ENCODE data around the gene DCXR. TPM values are rescaled to one million over a fixed set of nuclear protein-coding genes. Genes with fewer than 3 reads are reported as not detected.

Gene DCXR
- total RNA-seq, 1 donor, result 40.6 TPM

DNA sequence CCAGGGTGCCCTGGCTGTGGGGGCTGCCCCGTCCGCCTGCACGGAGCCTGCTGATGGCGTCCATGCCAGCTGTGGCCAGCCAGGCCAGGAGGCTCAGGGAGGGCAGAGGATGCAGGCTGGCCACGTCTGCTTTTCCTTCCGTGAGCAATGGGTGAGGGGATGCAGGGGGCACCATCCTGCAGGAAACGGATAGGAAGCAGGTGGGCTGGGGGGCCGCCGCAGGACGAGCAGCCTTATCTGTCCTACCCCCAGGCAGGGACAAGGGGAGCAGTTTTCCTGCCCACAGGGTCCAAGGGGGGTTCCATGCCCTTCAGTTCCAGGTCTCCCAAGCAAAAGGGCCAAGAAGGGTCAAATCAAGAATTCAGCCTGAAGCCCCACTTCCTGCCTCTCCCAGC lies 21.4 kb upstream of the DCXR start:
- DNase-seq (ENCODE audit: low read depth), result no peak
- TF ChIP-seq, protein P1, sequence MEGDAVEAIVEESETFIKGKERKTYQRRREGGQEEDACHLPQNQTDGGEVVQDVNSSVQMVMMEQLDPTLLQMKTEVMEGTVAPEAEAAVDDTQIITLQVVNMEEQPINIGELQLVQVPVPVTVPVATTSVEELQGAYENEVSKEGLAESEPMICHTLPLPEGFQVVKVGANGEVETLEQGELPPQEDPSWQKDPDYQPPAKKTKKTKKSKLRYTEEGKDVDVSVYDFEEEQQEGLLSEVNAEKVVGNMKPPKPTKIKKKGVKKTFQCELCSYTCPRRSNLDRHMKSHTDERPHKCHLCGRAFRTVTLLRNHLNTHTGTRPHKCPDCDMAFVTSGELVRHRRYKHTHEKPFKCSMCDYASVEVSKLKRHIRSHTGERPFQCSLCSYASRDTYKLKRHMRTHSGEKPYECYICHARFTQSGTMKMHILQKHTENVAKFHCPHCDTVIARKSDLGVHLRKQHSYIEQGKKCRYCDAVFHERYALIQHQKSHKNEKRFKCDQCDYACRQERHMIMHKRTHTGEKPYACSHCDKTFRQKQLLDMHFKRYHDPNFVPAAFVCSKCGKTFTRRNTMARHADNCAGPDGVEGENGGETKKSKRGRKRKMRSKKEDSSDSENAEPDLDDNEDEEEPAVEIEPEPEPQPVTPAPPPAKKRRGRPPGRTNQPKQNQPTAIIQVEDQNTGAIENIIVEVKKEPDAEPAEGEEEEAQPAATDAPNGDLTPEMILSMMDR (IDR thresholded peaks at IDR 0.05; ENCODE audit: insufficient read depth, low read depth, low read length), result no peak
- H3K4me3 ChIP-seq (ENCODE audit: low read depth, low read length), result no peak overlapping the region

DNA sequence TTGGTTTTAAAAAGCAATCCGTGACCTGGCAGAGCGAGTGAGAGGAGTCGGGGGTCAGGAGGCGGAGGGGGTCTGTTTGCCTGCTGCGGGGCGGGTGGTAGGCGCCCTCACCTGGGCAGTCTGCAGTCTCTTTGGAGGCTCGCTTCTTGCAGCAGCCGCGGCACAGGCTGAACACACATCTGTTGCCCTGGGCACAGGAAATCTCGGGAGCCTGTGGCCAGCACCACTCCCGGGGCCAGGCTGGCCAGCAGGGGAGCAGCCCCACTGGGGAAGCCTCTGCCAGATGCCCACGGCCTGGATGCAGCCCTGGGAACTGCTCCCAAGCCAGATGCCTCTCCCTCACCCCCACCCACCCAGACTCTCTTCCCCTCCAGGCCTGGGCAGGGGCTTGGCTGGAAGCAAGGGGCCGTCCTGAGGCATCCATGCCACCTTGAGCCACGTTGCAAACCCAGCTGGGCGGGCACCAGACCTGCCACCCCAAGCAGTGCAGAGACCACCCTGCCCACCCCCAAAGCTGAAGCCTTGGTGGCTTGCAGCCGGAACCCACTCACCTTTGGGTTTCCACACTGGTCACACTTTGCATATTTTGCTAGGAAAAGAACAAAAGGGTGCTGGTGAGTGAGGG lies 20.8 kb upstream of the DCXR start:
- no peak overlapping the region for H3K4me3 ChIP-seq (ENCODE audit: low read depth, low read length)
- DNase-seq (ENCODE audit: low read depth), result no peak
- TF ChIP-seq, protein P1 (IDR thresholded peaks at IDR 0.05; ENCODE audit: insufficient read depth, low read depth, low read length), result no peak

DNA sequence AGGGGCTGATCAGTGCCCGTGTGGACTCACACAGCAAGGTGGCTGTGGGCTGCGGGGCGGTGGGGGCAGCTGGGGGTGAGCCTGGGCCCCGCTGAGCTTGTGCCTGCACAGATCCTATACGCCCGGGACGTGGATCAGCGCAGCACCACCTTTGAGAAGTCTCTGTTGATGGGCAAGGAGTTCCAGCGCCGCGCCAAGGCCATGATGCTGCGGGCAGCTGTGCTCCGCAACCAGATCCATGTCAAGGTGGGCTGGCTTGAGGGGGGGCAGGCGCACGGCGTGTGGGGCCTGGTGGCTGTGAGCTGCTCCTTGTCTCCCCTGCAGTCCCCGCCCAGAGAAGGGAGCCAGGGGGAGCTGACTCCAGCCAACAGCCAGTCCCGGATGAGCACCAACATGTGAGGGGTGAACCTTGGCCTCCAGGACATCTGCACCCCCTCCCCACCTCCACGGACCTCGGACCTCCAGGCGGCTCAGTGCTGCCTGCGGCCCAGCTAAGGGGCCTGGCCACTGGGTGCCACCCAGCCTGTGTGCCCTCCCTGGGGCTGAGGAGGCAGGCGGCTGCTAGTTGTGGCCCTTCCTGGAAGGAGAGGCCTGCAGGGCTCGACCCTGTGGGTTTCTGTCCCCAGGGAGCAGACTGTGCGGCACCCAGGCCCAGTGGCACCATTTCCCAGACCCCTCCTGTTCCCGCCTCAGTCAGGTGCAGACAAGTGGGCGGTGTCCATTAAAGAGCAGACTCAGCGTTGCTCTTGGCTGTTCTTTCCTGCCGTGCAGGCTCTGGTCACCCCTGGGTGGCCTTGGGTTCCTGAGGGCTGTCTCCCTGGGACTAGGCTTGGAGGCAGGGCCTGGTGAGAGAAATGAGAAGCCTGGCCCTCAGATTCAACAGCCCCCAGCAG lies 19.5 kb upstream of the DCXR start:
- no peak overlapping the region for H3K4me3 ChIP-seq (ENCODE audit: low read depth, low read length)
- no peak for DNase-seq (ENCODE audit: low read depth)
- TF ChIP-seq, protein P1 (IDR thresholded peaks at IDR 0.05; ENCODE audit: insufficient read depth, low read depth, low read length), result no peak

DNA sequence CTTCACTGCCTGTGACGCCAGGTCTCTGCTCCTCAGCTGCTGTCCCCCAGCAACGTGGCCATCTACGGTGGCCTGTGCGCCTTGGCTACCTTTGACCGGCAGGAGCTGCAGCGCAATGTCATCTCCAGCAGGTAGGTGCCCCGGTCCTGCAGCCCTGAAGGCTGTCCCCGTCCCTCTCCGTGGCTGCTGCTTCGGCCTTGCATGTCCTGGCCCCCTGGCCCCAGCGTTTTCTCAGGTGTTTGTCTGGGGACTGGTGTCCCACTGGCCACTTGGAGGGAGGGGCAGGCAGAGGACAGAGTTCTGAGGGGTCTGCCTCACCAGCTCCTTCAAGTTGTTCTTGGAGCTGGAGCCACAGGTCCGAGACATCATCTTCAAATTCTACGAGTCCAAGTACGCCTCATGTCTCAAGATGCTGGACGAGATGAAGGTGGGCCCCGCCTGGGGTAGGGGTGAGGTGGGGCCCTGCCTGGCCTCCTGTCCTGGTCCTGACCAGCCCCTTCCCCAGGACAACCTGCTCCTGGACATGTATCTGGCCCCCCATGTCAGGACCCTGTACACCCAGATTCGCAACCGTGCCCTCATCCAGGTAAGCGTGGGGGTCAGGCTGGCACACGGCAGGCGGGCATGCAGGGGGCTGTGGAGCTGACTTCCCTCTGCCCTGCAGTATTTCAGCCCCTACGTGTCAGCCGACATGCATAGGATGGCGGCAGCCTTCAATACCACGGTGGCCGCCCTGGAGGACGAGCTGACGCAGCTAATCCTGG lies 18.6 kb upstream of the DCXR start:
- H3K4me3 ChIP-seq (ENCODE audit: low read depth, low read length), result no peak overlapping the region
- no peak for DNase-seq (ENCODE audit: low read depth)
- TF ChIP-seq, protein P1 (IDR thresholded peaks at IDR 0.05; ENCODE audit: insufficient read depth, low read depth, low read length), result no peak

DNA sequence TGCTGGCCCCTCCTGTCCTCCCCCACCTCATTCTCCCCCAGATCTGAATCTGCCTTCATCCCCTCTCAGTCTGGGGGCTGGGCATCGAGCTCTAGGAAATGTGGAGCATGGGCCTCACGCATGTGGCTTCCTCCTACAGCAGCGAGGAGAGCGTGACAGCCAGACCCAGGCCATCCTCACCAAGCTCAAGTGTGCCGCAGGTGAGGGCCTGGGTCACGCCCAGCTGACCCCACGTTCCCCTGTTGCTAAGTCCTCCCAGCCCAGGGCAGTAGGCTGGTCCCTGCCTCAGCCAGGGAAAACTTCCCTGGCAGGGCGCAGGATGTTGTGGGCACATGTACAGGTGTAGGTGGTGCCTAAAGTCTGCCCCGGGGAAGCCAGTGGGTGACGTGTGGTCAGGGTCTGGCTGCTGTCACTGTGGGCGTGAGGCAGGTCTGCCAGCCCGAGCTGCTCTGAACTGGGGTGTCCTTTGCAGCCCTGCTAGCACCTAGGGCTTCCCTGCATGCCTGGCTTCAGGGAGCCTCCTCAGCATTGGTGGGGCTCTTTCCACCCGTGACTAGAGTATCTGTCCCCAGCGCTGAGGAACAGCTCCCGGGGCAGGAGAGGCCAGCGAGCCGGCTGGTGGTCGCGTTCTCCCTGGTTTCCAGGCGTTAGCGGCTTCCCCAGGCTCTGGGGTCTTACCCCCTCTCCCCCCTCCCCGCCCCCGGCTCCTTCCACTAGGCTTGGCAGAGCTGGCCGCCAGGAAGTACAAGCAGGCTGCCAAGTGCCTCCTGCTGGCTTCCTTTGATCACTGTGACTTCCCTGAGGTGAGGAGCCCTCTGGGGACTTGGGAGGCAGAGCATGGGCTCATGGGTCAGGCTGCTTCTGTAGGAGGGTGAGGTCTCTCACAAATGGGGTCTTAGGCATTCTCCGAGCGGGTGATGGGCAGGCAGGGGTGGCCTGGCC lies 17.8 kb upstream of the DCXR start:
- DNase-seq (ENCODE audit: low read depth), result no peak
- TF ChIP-seq, protein P1 (IDR thresholded peaks at IDR 0.05; ENCODE audit: insufficient read depth, low read depth, low read length), result no peak
- no peak overlapping the region for H3K4me3 ChIP-seq (ENCODE audit: low read depth, low read length)

Data from fibroblast of villous mesenchyme (primary cell).